Measurements from ENCODE around the gene EVX2.

DNA sequence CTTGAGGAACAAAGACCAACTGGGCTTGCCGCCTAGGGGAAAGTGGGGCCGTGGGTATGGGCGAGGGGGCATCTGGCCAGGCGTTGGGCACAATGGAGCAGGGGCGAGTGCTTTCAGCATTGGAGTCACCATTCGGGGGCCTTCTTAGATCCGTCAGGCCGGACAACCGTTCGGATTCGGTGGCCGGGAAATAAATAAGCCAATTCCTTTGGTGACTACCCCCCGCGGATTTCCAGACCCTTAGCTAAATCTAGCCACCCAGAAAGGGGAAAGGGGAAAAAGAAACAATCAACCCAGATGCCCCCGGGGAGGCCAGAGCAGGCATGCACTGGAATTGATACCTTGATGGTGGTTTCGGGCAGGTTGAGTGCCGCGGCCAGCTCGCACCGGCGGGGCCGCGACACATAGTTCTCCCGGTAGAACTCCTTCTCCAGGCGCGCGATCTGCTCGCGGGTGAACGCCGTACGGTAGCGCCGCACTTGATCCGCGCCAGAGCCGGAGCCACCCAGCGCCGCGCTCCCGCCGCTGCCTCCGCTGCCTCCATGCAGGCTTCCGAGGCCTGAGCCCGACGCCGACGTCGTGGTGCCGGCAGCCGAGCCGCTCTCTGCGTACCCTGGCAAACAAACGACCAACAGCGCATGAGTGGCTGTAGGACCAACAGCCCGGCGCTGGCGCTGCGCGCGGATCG, 1.8 kb downstream of the EVX2 start:
- TF ChIP-seq FOXM1 (IDR thresholded peaks at IDR 0.05; ENCODE audit: borderline replicate concordance), result no peak
- no peak for TF ChIP-seq NFRKB (IDR thresholded peaks at IDR 0.05)
- TF ChIP-seq, protein P1, sequence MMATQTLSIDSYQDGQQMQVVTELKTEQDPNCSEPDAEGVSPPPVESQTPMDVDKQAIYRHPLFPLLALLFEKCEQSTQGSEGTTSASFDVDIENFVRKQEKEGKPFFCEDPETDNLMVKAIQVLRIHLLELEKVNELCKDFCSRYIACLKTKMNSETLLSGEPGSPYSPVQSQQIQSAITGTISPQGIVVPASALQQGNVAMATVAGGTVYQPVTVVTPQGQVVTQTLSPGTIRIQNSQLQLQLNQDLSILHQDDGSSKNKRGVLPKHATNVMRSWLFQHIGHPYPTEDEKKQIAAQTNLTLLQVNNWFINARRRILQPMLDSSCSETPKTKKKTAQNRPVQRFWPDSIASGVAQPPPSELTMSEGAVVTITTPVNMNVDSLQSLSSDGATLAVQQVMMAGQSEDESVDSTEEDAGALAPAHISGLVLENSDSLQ (IDR thresholded peaks at IDR 0.05), result no peak
- TF ChIP-seq CTBP1 (IDR thresholded peaks at IDR 0.05; ENCODE audit: borderline replicate concordance), result no peak

Data from HEK293T (cell line).